Activated naive CD4-positive, alpha-beta T cell treated with anti-CD3 and anti-CD28 coated beads, Interleukin-2, amount 50 U/mL, for 24 hours (primary cell): ENCODE data around the gene CPA1.

Experiments used
- H3K27ac Mint-ChIP-seq: one replicate; pipeline ENCODE4 v1.8.0; 2021; ENCODE audit warnings: mild to moderate bottlenecking, mixed read lengths
- H3K27me3 Mint-ChIP-seq: one replicate; pipeline ENCODE4 v1.8.0; 2021; ENCODE audit warnings: mixed read lengths
- H3K36me3 Mint-ChIP-seq: one replicate; pipeline ENCODE4 v1.8.0; 2021; ENCODE audit warnings: mixed read lengths
- H3K4me1 Mint-ChIP-seq: one replicate; pipeline ENCODE4 v1.8.0; 2021; ENCODE audit warnings: mixed read lengths
- H3K4me3 Mint-ChIP-seq: one replicate; pipeline ENCODE4 v1.8.0; 2021; ENCODE audit warnings: mild to moderate bottlenecking, mixed read lengths
- H3K9me3 Mint-ChIP-seq: one replicate; pipeline ENCODE4 v1.8.0; 2021; ENCODE audit warnings: mixed read lengths

Gene CPA1

DNA sequence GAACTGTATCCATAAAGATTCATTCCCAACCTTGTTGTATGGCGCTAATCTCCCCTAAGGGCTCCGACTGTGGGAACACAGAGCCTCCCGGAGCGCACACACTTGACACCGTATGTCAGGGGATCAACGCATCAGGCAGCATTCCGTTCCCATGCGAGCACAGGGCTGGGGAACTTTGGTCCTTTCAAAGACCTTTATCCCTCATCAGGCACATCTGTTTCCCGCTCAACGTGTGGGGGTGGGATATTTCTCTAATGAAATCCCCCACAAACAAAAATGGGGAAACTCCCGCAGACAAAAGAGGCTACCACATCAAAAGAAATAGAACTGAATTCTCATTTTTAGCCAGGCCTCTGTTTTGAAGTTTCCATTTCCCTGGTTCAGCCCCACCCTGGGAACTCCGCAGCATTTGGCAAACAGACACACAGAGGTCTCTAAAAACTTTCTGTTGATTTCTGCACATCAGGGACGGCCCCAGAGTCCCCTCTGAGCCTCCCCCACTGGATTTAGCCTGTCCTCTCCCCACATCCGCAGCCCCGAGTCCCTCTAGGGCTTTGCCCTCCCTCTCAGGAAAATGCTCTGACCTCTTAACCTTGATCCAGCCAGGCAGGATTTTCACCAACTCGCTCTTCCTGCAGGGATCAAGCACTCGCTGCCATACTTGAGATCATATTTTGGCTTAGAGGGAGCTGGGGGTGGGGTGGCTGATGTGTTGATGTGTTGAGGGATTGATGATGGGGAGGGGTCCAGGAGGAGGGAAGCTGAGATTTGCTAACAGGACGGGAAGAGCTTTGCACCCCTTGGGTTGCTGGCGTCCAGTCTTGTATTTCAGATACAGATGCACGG, 29.1 kb upstream of the CPA1 start:
- no peaks in the 10 kb centered on the region for H3K4me1 Mint-ChIP-seq
- H3K9me3 Mint-ChIP-seq = no peaks in the 10 kb centered on the region
- H3K4me3 Mint-ChIP-seq = no peak overlapping the region
- no peaks in the 10 kb centered on the region for H3K27me3 Mint-ChIP-seq
- no peaks in the 10 kb centered on the region for H3K36me3 Mint-ChIP-seq
- H3K27ac Mint-ChIP-seq = no peak overlapping the region

DNA sequence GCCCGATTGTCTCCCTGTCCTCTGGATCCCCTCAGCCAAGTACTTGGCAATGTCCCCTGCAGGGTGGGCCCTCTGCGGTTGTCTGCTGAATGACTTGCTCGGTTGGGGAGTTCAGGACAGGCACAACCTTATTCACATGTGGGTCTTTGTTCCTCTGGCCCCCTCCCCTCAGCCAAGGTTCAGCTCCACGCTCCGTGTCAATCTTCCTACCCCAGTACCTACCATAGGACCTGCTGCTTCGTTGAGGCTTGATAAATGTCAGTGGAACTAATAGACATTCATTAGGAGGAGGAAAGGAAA, 28.6 kb upstream of the CPA1 start:
- H3K4me1 Mint-ChIP-seq = no peaks in the 10 kb centered on the region
- no peak overlapping the region for H3K27ac Mint-ChIP-seq
- H3K36me3 Mint-ChIP-seq = no peaks in the 10 kb centered on the region
- H3K9me3 Mint-ChIP-seq = no peaks in the 10 kb centered on the region
- no peaks in the 10 kb centered on the region for H3K27me3 Mint-ChIP-seq
- no peak overlapping the region for H3K4me3 Mint-ChIP-seq

DNA sequence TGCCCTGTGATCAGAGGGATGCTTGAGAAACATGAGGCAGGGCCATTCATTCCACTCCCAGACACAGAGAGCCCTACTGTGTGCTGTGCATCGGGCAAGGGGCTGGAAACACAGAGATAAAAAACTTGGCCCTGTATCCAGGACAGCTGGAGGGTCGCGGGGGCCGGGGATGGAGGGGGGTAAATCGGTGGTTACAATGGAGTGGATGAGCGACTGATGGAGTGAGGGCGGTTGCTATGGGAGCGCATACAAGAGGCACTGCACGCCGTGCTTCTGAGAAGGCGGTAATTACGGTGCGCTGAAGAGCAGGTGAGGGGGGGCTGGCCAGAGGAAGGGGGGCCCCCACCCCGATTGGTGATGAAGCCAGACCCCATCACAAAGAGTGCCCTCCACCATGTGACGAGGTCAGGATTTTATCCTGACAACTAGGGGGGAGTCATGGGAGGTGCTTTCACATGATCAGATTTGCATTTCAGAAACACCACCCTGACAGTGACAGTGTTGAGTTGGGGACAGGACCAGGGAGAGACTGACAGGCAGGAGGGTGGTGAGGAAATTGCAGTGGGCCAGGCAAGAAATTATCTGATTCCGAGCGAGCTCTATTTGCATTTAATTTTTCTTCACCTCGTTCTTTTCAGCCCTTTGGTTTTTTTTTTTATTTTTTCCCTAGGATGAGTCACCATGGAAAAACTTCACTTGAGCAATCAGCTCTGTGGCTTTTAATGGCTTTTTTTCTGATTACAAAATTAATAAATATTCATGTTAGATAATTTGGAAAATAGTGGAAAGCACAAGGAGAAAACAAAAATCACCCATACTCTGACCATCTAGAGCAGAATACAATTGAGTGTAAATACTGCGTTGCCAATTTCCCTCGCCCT, 27.9 kb upstream of the CPA1 start:
- Mint-ChIP-seq H3K4me3 (no peak overlapping the region), H3K9me3 (no peaks in the 10 kb centered on the region), H3K36me3 (no peaks in the 10 kb centered on the region), H3K4me1 (no peaks in the 10 kb centered on the region), H3K27me3 (no peaks in the 10 kb centered on the region), H3K27ac (no peak overlapping the region)

DNA sequence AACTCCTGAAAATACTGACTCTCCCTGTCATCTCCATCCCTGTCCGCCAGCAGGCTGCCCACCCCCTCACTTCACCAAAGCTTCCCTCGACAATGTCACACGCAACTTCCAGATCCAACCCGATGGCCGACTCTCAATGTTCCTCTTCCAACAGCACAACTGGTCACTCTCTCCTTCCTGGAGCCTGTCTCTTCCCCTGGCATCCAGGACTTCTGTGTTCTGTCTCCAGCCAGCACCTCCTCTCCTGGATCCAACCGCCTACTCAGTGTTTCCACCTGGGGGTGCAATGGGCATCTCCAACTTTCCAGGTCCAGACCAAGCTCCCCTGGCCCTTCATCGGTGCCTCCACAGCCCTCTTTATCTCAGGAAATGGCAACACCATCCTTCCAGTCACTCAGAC, 27.1 kb upstream of the CPA1 start:
- H3K27ac Mint-ChIP-seq = no peak overlapping the region
- H3K4me3 Mint-ChIP-seq = no peak overlapping the region
- no peaks in the 10 kb centered on the region for H3K36me3 Mint-ChIP-seq
- no peaks in the 10 kb centered on the region for H3K27me3 Mint-ChIP-seq
- no peaks in the 10 kb centered on the region for H3K4me1 Mint-ChIP-seq
- no peaks in the 10 kb centered on the region for H3K9me3 Mint-ChIP-seq

DNA sequence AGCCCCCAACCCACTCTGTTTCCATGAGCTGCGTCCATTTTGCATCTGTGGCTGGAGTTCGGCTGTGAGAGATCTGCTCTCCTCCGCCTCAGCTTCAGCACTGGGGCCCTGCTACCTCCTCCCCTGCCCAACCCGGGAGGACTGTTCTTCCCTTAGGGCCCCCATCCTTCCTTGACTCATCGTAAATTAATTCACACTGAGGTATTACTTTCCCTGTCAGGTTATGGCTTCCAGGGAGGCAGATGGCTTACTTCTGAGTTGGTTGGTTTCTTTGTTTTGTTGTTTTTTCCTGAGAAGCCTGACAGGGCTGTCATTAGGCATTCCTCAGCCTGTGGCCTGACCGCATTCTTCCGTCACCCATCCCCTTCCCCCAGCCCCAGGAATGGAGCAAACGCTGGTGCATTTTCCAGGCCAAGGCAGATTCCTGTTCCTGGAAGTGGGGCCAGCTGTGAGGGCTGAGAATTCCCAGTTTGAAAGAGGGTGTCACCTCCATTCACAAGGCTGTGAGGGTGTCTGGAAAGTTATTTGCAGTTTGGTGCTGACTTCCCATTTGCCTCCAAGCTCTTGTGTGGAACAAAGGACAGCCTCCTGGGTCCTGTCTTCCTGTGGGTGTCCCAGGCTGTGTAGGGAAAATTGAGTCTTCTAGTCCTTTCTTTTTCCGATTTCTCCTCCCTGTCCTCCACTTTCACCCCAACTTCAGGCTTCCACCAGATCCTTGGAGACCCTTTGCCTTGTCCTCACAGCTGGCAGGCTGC, 24.0 kb upstream of the CPA1 start:
- Mint-ChIP-seq H3K4me3 (no peak overlapping the region), H3K27ac (no peak overlapping the region), H3K9me3 (peaks cover 5% of the 10 kb centered on the region), H3K36me3 (peaks cover 2% of the 10 kb centered on the region), H3K4me1 (no peaks in the 10 kb centered on the region), H3K27me3 (no peaks in the 10 kb centered on the region)

DNA sequence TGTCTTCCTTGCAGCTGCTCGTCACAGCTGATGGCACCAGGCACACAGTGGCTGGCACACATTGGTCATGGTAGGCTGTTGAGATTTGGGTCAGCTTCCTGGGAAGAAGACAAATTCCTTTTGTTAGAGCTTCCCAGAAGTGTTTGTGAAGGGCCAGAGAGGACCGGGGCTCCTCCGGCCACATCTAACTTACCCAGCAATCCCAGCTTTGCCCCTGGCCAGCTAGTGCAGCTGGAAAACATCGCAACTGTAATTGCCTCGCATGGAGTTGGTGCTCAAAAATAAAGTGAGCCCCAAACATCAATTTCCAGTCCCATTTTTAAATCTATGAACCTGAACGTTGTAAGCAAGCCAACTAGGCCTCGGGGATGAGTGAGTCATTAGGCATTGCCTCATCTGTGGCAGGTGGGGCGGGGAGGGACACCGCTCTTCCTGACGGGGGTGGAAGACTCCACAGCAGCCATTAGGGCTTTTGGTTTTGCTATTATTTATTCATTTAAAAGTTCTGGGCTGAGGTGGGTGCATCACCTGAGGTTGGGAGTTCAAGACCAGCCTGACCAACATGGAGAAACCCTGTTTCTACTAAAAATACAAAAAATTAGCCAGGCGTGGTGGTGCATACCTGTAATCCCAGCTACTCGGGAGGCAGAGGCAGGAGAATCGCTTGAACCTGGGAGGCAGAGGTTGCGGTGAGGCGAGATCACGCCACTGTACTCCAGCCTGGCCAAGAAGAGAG, 23.2 kb upstream of the CPA1 start:
- Mint-ChIP-seq H3K9me3 (peaks cover 5% of the 10 kb centered on the region), H3K27ac (no peak overlapping the region)

DNA sequence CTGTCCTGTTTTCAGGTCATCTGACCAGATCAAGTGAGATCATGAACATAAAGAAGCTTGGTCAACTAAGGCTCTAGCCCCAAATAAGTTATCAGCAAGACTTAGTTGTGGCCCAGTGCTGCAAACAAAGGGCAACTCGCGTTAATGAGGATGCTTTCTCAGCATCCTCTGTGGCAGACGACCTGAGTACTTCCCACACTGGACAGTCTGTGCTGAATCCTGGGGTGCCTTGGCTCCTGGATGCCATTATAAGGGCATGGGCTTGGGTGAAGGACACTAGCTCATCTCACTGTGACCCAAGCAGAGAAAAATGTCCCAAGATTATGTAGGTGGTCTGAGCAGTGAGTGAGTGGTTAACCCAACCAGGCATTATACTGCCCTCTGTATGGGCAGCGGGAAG, 21.8 kb upstream of the CPA1 start:
- no peak overlapping the region for H3K4me3 Mint-ChIP-seq
- no peaks in the 10 kb centered on the region for H3K27me3 Mint-ChIP-seq
- peaks cover 2% of the 10 kb centered on the region for H3K36me3 Mint-ChIP-seq
- no peaks in the 10 kb centered on the region for H3K4me1 Mint-ChIP-seq
- peaks cover 5% of the 10 kb centered on the region for H3K9me3 Mint-ChIP-seq
- H3K27ac Mint-ChIP-seq = no peak overlapping the region

More for the DNA sequence above, 23.2 kb upstream of the CPA1 start:
- H3K4me3 Mint-ChIP-seq = no peak overlapping the region
- H3K4me1 Mint-ChIP-seq = no peaks in the 10 kb centered on the region
- H3K27me3 Mint-ChIP-seq = no peaks in the 10 kb centered on the region
- H3K36me3 Mint-ChIP-seq = peaks cover 2% of the 10 kb centered on the region

DNA sequence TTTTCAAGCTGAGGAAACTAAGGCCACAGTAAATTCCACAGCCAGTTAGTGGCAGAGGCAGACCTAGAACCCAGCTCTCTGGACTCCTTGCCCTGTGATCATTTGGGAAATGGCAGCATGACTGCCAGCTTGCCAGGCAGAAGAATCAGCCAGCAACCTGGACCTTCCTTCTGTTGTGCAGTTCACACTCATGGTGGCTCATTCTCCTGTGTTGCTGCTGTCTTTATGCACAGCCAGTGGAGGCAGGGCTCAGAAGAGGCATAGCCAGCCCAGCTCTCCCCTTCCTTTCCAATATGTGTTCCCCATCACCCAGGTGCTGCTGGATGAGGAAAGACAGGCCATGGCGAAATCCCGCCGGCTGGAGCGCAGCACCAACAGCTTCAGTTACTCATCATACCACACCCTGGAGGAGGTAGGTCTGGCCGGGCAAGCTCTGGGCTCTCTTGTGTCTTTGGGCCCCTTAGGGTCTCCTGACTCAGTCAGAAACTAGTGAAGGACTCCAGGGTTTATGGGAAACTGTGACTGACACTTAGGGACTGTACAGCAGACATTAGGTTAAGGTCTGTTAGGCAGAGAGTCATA, 20.9 kb upstream of the CPA1 start:
- Mint-ChIP-seq H3K36me3 (peaks cover 2% of the 10 kb centered on the region), H3K9me3 (peaks cover 5% of the 10 kb centered on the region), H3K27me3 (no peaks in the 10 kb centered on the region), H3K27ac (no peak overlapping the region), H3K4me1 (no peaks in the 10 kb centered on the region), H3K4me3 (no peak overlapping the region)

DNA sequence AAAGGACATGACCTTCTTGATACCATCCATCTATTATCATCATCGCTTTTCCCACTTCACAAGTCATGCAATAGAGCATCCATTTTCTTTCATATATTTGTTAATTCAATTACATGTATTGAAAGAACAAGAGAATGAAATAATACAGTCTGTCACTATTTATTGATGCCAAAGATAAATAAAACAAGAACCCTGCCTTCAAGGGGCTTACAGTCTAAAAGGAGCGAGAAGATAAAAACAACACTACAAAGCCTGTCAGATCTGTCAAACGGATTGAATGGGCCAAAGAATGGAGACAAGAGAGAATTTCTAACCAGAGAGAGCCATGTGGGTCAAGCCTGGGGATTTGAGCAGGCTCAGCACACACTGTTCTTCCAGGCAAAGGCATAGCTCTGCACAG, 19.8 kb upstream of the CPA1 start:
- no peaks in the 10 kb centered on the region for H3K4me1 Mint-ChIP-seq
- no peaks in the 10 kb centered on the region for H3K27me3 Mint-ChIP-seq
- peaks cover 2% of the 10 kb centered on the region for H3K36me3 Mint-ChIP-seq
- no peak overlapping the region for H3K4me3 Mint-ChIP-seq
- peaks cover 5% of the 10 kb centered on the region for H3K9me3 Mint-ChIP-seq
- no peak overlapping the region for H3K27ac Mint-ChIP-seq

DNA sequence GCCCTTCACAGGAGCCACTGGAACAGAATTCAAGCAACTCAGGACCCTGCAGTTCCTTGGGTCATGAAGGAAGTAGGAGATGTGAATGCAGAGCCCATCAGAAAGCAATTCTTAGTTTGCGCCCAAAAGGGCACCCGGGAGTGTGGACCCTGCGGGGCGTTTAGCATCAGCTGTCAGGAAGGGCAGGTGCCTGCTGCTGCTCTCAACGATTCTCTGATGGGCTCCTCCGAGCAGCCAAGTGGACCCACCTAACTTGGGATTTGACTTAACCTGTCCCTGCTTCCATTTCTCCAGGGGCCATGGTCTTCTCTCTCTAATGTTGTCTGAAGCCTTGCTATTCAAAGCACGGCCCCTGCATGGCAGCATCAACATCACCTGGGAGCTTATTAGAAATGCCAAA, 18.6 kb upstream of the CPA1 start:
- no peaks in the 10 kb centered on the region for H3K27me3 Mint-ChIP-seq
- H3K27ac Mint-ChIP-seq = no peak overlapping the region
- no peak overlapping the region for H3K4me3 Mint-ChIP-seq
- H3K36me3 Mint-ChIP-seq = peaks cover 2% of the 10 kb centered on the region
- no peaks in the 10 kb centered on the region for H3K4me1 Mint-ChIP-seq
- H3K9me3 Mint-ChIP-seq = peaks cover 5% of the 10 kb centered on the region

DNA sequence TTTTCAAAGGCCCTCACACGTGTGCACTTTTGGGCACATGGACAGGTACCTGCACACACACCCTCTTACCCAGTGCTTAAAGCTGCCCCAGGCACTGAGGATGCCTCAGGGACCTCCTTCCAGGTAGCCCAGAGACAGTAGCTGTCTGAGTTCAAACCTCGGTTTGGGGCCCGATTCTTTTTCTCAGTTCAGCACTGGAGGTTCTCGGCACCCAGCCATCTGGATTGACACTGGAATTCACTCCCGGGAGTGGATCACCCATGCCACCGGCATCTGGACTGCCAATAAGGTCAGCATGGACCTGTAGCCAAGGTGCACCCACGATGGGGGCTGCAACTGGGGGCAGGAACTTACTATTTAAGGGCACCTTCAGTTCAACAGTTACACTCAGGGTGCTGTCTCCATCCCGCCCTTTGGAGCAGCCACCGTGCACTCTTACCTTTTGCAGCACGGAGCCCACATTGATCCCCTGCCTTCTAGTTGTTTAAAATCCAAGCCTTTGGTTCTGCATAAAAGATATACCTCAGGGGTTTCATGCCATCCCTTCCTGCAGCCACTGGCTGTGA, 18.0 kb upstream of the CPA1 start:
- Mint-ChIP-seq H3K4me3 (no peak overlapping the region), H3K9me3 (peaks cover 5% of the 10 kb centered on the region), H3K36me3 (peaks cover 2% of the 10 kb centered on the region), H3K27me3 (no peaks in the 10 kb centered on the region), H3K4me1 (peaks cover 6% of the 10 kb centered on the region), H3K27ac (no peak overlapping the region)

DNA sequence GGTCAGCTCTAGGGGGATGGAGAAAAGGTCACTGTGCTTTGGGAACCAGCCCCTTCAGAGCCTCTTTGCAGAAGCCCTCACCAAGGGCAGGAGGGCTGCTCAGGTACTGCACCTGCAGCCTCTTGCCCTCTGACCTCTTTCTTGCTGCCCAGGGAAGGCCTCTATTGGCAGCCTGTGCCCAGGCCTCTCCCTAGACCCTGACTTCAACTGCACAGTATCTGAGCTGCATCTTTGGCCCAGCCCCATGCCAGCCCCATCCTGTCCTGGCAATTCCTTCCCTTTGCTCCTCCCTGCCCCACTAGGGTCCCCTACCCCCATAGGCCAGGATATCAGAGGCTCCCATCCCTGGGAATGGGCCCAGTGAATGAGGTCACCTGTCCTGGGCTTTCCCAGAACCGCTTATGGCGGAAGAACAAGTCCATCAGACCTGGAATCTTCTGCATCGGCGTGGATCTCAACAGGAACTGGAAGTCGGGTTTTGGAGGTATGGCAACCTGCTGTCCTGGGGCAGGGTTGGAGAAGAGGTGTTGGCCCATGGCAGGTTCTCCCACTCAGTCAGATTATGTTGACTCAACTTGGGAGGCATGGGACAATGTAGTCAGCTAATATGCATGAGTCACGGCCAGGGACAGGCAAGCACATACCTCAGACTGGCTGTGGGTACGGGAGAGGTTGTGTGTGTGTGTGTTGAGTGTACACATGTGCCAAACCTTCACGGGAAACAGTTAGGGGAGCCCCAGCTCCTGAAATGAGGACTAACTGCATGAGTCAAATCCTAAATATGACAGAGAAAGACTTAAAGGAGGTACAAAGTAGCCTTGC, 17.1 kb upstream of the CPA1 start:
- H3K27me3 Mint-ChIP-seq = no peaks in the 10 kb centered on the region
- no peak overlapping the region for H3K4me3 Mint-ChIP-seq
- H3K27ac Mint-ChIP-seq = no peak overlapping the region
- H3K4me1 Mint-ChIP-seq = peaks cover 8% of the 10 kb centered on the region
- H3K36me3 Mint-ChIP-seq = peaks cover 2% of the 10 kb centered on the region
- H3K9me3 Mint-ChIP-seq = peaks cover 5% of the 10 kb centered on the region

DNA sequence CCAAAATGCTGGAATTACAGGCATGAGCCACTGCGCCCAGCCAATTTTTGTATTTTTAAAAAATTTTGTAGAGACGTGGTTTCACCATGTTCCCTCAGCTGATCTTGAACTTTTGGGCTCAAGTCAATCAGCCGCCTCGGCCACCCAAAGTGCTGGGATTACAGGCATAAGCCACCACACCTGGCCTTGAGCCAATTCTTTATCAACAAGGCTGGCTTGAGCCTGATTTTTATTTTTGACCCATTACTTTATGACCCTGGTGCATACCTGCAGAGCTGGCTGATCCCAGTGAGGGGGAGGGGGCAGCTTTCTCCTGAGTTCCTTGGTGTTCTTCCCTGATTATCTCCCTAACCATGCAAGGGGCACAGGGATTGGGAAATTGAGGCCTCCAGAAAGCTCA, 15.8 kb upstream of the CPA1 start:
- H3K27me3 Mint-ChIP-seq = no peaks in the 10 kb centered on the region
- H3K9me3 Mint-ChIP-seq = peaks cover 5% of the 10 kb centered on the region
- peaks cover 18% of the 10 kb centered on the region for H3K4me1 Mint-ChIP-seq
- no peak overlapping the region for H3K27ac Mint-ChIP-seq
- H3K36me3 Mint-ChIP-seq = peaks cover 2% of the 10 kb centered on the region
- no peak overlapping the region for H3K4me3 Mint-ChIP-seq

DNA sequence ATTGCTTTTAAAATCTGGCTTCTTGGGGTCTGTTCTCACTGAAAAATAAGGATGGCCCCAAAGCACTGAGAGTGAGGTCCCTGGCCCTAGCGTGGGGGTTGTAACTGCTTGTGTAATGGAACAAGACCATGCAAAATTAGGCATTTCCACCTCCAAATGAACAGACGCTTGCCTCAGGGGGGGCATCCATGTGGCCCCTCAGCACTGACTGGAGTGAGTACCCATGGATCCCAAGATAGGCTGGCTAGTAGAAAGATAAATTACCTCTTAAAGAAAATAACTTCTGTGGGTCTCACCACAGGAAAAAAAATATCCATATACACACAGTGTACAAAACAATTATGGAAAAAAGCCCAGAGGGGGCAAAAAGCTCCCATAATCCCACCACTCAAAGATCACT, 15.2 kb upstream of the CPA1 start:
- Mint-ChIP-seq H3K4me3 (no peak overlapping the region), H3K27me3 (no peaks in the 10 kb centered on the region), H3K36me3 (peaks cover 2% of the 10 kb centered on the region), H3K4me1 (peaks cover 22% of the 10 kb centered on the region), H3K9me3 (peaks cover 5% of the 10 kb centered on the region), H3K27ac (no peak overlapping the region)
